ENCODE measurements around the gene NCAN.

Gene NCAN

GRCh38 chr19:19270749-19271571, 59.2 kb downstream of the NCAN start:
- no peak for TF ChIP-seq CTCF (IDR thresholded peaks at IDR 0.05; ENCODE audit: low read depth, low read length)
- no peak overlapping the region for H3K4me3 ChIP-seq (ENCODE audit: low read depth, low read length)

GRCh38 chr19:19271828-19272599, 60.3 kb downstream of the NCAN start:
- no peak for TF ChIP-seq CTCF (IDR thresholded peaks at IDR 0.05; ENCODE audit: low read depth, low read length)
- peak overlapping the region; percentile 41 for H3K4me3 ChIP-seq (ENCODE audit: low read depth, low read length)

- no peak overlapping the region for H3K4me3 ChIP-seq (ENCODE audit: low read depth, low read length)
- TF ChIP-seq CTCF (IDR thresholded peaks at IDR 0.05; ENCODE audit: low read depth, low read length) = no peak
Measured at GRCh38 chr19:19274146-19274545, 62.4 kb downstream of the NCAN start.

GRCh38 chr19:19274716-19275565, 63.2 kb downstream of the NCAN start:
- H3K4me3 ChIP-seq (ENCODE audit: low read depth, low read length) = no peak overlapping the region
- no peak for TF ChIP-seq CTCF (IDR thresholded peaks at IDR 0.05; ENCODE audit: low read depth, low read length)

- TF ChIP-seq CTCF (IDR thresholded peaks at IDR 0.05; ENCODE audit: low read depth, low read length) = no peak
- no peak overlapping the region for H3K4me3 ChIP-seq (ENCODE audit: low read depth, low read length)
Measured at GRCh38 chr19:19276386-19276785, 64.6 kb downstream of the NCAN start.

- no peak for TF ChIP-seq CTCF (IDR thresholded peaks at IDR 0.05; ENCODE audit: low read depth, low read length)
- H3K4me3 ChIP-seq (ENCODE audit: low read depth, low read length) = no peak overlapping the region
Measured at GRCh38 chr19:19276851-19277250, 65.1 kb downstream of the NCAN start.

All from WI38 (cell line).